IgD-negative memory B cell (primary cell): Measurements from ENCODE around the gene KRTAP10-2. TPM values are rescaled to one million over a fixed set of nuclear protein-coding genes. Genes with fewer than 3 reads are reported as not detected.
A peak's percentile ranks its signal among the peaks of the same experiment; 100 is the strongest.
"Not testable (repeated sequence)": the region's sequence is repeated elsewhere in the genome, so short reads cannot be mapped to it uniquely, and the experiment has no call there.

Source experiments
- H3K27ac Mint-ChIP-seq, 3 donors: one replicate each; pipeline ENCODE4 v1.8.0; 2020 to 2022; ENCODE audit warnings: mild to moderate bottlenecking in 3 of 3, mixed read lengths in 3 of 3, moderate library complexity in 1 of 3
- H3K27me3 Mint-ChIP-seq: one replicate; pipeline ENCODE4 v1.8.0; 2021; ENCODE audit warnings: mixed read lengths
- H3K36me3 Mint-ChIP-seq: one replicate; pipeline ENCODE4 v1.8.0; 2020; ENCODE audit warnings: mild to moderate bottlenecking, mixed read lengths
- H3K4me1 Mint-ChIP-seq, 3 donors: one replicate each; pipeline ENCODE4 v1.8.0; 2020 to 2022; ENCODE audit warnings: mixed read lengths in 3 of 3, mild to moderate bottlenecking in 1 of 3
- H3K4me3 Mint-ChIP-seq, 4 donors: one replicate each; pipeline ENCODE4 v1.8.0; 2020 to 2022; ENCODE audit warnings: mild to moderate bottlenecking in 4 of 4, mixed read lengths in 4 of 4, moderate library complexity in 3 of 4
- H3K9me3 Mint-ChIP-seq, 3 donors: one replicate each; pipeline ENCODE4 v1.8.0; 2020 to 2021; ENCODE audit warnings: mixed read lengths in 3 of 3, mild to moderate bottlenecking in 1 of 3
- polyA plus RNA-seq: library from polyadenylated mRNA; unstranded; fragments of 300-500 nt; fragmentation: Illumina TruSeq; gene quantifications from one replicate; pipeline ENCODE4 v1.2.3, GENCODE V29; 2021

Gene KRTAP10-2
- polyA plus RNA-seq = not detected

- peaks cover 0 to 12% (median 7%) of the 10 kb centered on the region in 3 donors for H3K4me1 Mint-ChIP-seq
- no peak within 1 kb of the TSS for H3K27ac Mint-ChIP-seq
- peaks cover 43% of the 10 kb centered on the region for H3K27me3 Mint-ChIP-seq
- peaks cover 7 to 17% (median 15%) of the 10 kb centered on the region in 3 donors for H3K9me3 Mint-ChIP-seq
- H3K4me3 Mint-ChIP-seq = no peak within 1 kb of the TSS
- H3K36me3 Mint-ChIP-seq = peaks cover 3% of the 10 kb centered on the region
Measured at GRCh38 chr21:44551340-44551961, at the start of gene KRTAP10-2. KRTAP10-2 (minus strand) TSS chr21:44551505; CDS start chr21:44551458, 47 bp downstream.

- peaks cover 0 to 11% (median 7%) of the 10 kb centered on the region in 3 donors for H3K9me3 Mint-ChIP-seq
- H3K4me1 Mint-ChIP-seq = not testable (repeated sequence)
- peaks cover 17% of the 10 kb centered on the region for H3K27me3 Mint-ChIP-seq
Measured at GRCh38 chr21:44601091-44601490, 49.8 kb upstream of the KRTAP10-2 start.

GRCh38 chr21:44600118-44600978, 49.0 kb upstream of the KRTAP10-2 start, which contains the start of gene KRTAP10-7:
KRTAP10-7 (plus strand) TSS chr21:44600597; CDS start chr21:44600622, 25 bp downstream.
- peaks cover 17% of the 10 kb centered on the region for H3K27me3 Mint-ChIP-seq
- H3K9me3 Mint-ChIP-seq = peaks cover 0 to 11% (median 7%) of the 10 kb centered on the region in 3 donors
- not testable (repeated sequence) for H3K27ac Mint-ChIP-seq, H3K4me3 Mint-ChIP-seq, H3K4me1 Mint-ChIP-seq, H3K36me3 Mint-ChIP-seq

More at GRCh38 chr21:44601091-44601490, 49.8 kb upstream of the KRTAP10-2 start:
- not testable (repeated sequence) for H3K4me3 Mint-ChIP-seq, H3K27ac Mint-ChIP-seq, H3K36me3 Mint-ChIP-seq

- peaks cover 0 to 1% (median 0%) of the 10 kb centered on the region in 3 donors for H3K4me1 Mint-ChIP-seq
- no peak overlapping the region for H3K27ac Mint-ChIP-seq
Measured at GRCh38 chr21:44599264-44600029, 48.1 kb upstream of the KRTAP10-2 start.

GRCh38 chr21:44598061-44598460, 46.8 kb upstream of the KRTAP10-2 start:
- Mint-ChIP-seq H3K27me3 (peaks cover 9% of the 10 kb centered on the region), H3K36me3 (peaks cover 2% of the 10 kb centered on the region), H3K27ac (no peak overlapping the region), H3K4me3 (no peak overlapping the region), H3K4me1 (peaks cover 0 to 1% (median 0%) of the 10 kb centered on the region in 3 donors), H3K9me3 (peaks cover 0 to 6% (median 2%) of the 10 kb centered on the region in 3 donors)

More at GRCh38 chr21:44599264-44600029, 48.1 kb upstream of the KRTAP10-2 start:
- Mint-ChIP-seq H3K4me3 (no peak overlapping the region), H3K27me3 (peaks cover 15% of the 10 kb centered on the region), H3K36me3 (peaks cover 2% of the 10 kb centered on the region), H3K9me3 (peaks cover 0 to 7% (median 4%) of the 10 kb centered on the region in 3 donors)

- Mint-ChIP-seq H3K4me3 (no peak overlapping the region), H3K27ac (no peak overlapping the region), H3K36me3 (peaks cover 2% of the 10 kb centered on the region), H3K27me3 (peaks cover 3% of the 10 kb centered on the region), H3K4me1 (no peaks in the 10 kb centered on the region), H3K9me3 (peaks cover 0 to 6% (median 2%) of the 10 kb centered on the region in 3 donors)
Measured at GRCh38 chr21:44596068-44596725, 44.9 kb upstream of the KRTAP10-2 start.

GRCh38 chr21:44595524-44595923, 44.2 kb upstream of the KRTAP10-2 start:
- Mint-ChIP-seq H3K9me3 (peaks cover 0 to 6% (median 2%) of the 10 kb centered on the region in 3 donors), H3K36me3 (peaks cover 2% of the 10 kb centered on the region), H3K4me1 (no peaks in the 10 kb centered on the region), H3K27ac (peak overlapping the region in 1 of 3 donors; percentile 10), H3K27me3 (peaks cover 2% of the 10 kb centered on the region), H3K4me3 (no peak overlapping the region)

GRCh38 chr21:44594406-44594916, 43.2 kb upstream of the KRTAP10-2 start:
- no peak overlapping the region for H3K27ac Mint-ChIP-seq
- peaks cover 0 to 6% (median 2%) of the 10 kb centered on the region in 3 donors for H3K9me3 Mint-ChIP-seq
- H3K4me3 Mint-ChIP-seq = no peak overlapping the region
- H3K36me3 Mint-ChIP-seq = peaks cover 2% of the 10 kb centered on the region
- H3K4me1 Mint-ChIP-seq = no peaks in the 10 kb centered on the region
- peaks cover 6% of the 10 kb centered on the region for H3K27me3 Mint-ChIP-seq

- Mint-ChIP-seq H3K4me3 (no peak overlapping the region), H3K9me3 (peaks cover 0 to 5% (median 2%) of the 10 kb centered on the region in 3 donors), H3K36me3 (peaks cover 2% of the 10 kb centered on the region), H3K4me1 (no peaks in the 10 kb centered on the region), H3K27ac (no peak overlapping the region), H3K27me3 (peaks cover 10% of the 10 kb centered on the region)
Measured at GRCh38 chr21:44593598-44594405, 42.5 kb upstream of the KRTAP10-2 start.

- Mint-ChIP-seq H3K36me3 (no peaks in the 10 kb centered on the region), H3K4me1 (no peaks in the 10 kb centered on the region), H3K9me3 (no peaks in the 10 kb centered on the region), H3K27ac (no peak within 1 kb of the TSS), H3K4me3 (peak within 1 kb of the TSS in 1 of 4 donors; percentile 8), H3K27me3 (peaks cover 10% of the 10 kb centered on the region)
Measured at GRCh38 chr21:44592446-44593311, 41.4 kb upstream of the KRTAP10-2 start, which contains the start of gene KRTAP10-6. KRTAP10-6 (minus strand) TSS chr21:44592505; CDS start chr21:44592484, 21 bp downstream.

GRCh38 chr21:44591801-44592130, 40.5 kb upstream of the KRTAP10-2 start:
- Mint-ChIP-seq H3K27me3 (peaks cover 14% of the 10 kb centered on the region), H3K4me3 (peak overlapping the region in 1 of 4 donors; percentile 8)
- not testable (repeated sequence) for H3K9me3 Mint-ChIP-seq, H3K4me1 Mint-ChIP-seq, H3K36me3 Mint-ChIP-seq, H3K27ac Mint-ChIP-seq

GRCh38 chr21:44590897-44591800, 39.8 kb upstream of the KRTAP10-2 start:
- not testable (repeated sequence) for H3K27ac Mint-ChIP-seq

More at GRCh38 chr21:44590897-44591800, 39.8 kb upstream of the KRTAP10-2 start:
- Mint-ChIP-seq H3K4me3 (peak overlapping the region in 1 of 4 donors; percentile 8), H3K27me3 (peaks cover 19% of the 10 kb centered on the region)
- not testable (repeated sequence) for H3K36me3 Mint-ChIP-seq, H3K9me3 Mint-ChIP-seq, H3K4me1 Mint-ChIP-seq
